Loucy (cell line): Measurements from ENCODE around the gene UNK.

Experiments used
- CTCF ChIP-seq: fragments of 200-600 bp; sonication (generic); conservative IDR thresholded peaks from 2 replicates; pipeline ENCODE4 v1.5.1; 2014; ENCODE audit warnings: mild to moderate bottlenecking, antibody characterized with exemption, low read length
- EZH2phosphoT487 ChIP-seq: fragments of 200-600 bp; IDR thresholded peaks from 2 replicates; pipeline ENCODE4 v1.6.1; 2018; ENCODE audit warnings: antibody characterized with exemption, mild to moderate bottlenecking, moderate library complexity, borderline replicate concordance

GRCh38 chr17:75763269-75763607 lies 21.4 kb upstream of the UNK start:
- TF ChIP-seq CTCF (no peak), EZH2phosphoT487 (no peak)
